GM19468 (cell line): ENCODE data around the gene NDUFB5.

Experiments used
- ATAC-seq: cut with Tn5 transposase; IDR thresholded peaks from one replicate; pipeline ENCODE4 v1.9.1; 2021; ENCODE audit warnings: mild to moderate bottlenecking, moderate library complexity, moderate number of reproducible peaks; ENCODE audit not compliant: unreplicated experiment; ENCODE audit errors: extremely low read depth

NDUFB5 gene

DNA sequence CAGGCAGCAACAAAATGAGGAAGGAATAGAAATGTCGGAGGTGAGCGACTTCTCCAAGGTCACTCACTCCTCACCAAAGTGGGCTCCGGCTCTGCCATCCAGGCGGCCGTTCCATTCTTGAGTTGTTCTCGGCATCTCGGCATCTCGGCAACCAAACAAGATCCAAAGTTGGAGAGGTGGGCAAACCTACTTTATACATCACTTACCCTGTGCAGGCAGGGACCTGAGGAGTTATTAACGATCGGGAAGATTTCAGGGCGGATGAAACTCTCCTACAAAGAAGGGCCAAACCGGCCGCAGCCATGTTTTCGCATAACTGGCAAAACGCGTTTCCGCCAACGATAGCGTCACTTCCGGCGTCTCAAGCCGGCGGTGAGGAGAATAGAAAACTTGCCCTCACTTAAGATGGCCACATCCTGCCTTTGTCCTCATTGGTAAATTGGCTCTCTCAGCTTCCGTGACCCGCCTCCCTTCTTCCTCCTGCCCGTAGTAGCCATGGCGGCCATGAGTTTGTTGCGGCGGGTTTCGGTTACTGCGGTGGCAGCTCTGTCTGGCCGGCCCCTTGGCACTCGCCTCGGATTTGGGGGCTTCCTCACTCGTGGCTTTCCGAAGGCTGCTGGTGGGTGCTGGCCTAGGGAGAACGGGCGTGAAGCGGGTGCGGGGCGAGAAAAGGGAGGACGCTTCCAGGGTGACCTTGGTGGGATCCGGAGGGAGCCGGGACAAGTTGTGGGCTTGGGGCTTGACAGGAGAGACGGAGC, at the start of gene NDUFB5, which contains the start of gene MRPL47:
Gene NDUFB5 (plus strand): TSS at position 474 of the 758 bp plus-strand sequence. CDS start 22 bp downstream, at position 496.
Gene MRPL47 (minus strand): TSS at position 318 of the 758 bp plus-strand sequence. CDS start 14 bp downstream, at position 304.
- peak; percentile 95 for ATAC-seq

DNA sequence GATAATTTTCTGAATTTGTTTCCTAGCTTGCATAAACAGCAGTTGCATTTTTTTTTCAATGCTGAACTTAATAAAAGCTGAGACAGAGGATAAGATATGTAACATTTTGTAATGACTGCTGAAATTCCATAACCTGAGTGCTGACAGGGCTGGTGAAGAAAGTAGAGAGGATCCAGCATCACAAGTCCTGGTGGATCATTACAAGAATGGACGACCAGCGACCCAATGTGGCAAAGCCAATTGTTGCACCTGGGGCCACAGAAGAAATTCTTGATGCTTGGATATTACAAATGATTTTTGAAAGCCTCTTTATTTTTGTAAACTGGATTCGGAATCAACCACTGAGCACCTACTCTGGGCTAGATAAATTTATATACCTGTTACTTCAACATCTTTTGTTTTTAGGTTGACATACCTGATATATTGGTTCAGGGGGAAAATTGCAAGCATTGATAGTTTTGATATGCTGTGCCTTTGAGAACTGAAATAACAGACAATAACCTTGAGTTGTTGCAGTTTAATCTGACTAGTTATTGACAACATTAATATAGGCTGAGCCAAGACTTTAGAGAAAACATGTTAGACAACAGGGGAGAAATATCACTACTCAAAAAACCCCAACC, 45.7 kb upstream of the NDUFB5 start:
- ATAC-seq, result no peak

DNA sequence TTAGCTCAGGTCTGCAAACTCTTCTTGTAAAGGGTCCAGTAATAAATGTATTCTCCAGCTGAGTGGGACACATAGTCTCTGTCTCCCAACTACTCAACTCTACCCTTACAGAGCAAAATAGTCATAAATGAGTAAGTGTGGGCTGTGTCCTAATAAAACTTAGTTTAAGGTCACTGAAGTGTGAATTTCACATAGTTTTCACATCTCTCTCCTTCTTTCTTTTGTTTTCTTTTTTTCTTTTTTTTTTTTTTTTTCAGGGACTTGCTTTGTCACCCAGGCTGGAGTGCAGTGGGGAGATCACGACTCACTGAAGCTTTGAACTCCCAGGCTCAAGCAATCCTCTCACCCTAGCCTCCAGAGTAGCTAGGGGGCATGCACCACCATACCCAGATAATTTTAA, 43.8 kb upstream of the NDUFB5 start:
- no peak for ATAC-seq

DNA sequence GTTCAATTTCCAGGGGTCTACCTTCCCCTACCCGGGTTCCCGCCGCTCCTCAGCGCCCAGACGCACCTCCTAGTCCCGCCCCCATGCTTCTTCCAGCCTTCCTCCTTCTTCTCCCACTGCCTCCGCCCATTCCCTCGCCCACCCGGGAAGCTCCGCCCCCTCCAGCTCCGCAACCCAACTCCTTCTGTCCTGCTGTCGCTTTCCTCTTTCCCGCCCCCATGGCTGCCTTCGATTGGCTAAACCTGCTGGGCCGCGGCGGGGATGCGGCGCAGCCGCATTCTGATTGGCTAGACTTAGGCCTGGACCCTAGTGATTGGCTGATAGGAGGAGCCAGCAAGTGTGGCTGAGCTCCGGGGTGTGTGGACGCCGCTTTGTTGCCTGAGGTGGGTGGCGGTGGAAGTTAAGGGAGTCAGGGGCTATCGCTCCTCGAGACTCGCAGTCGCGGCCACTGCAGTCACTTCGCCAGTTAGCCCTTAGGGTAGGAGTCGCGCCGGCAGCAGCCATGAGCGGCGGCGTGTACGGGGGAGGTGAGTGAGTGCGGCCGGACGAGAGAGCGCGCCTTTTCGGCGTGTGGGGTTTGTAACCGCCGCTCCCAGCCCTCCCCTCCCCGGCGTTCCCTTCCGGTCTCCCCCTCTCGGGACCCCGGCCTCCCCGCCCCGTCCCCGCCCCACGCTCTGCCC, 41.9 kb upstream of the NDUFB5 start, which contains the start of gene ACTL6A:
Gene ACTL6A (plus strand): TSS at position 336 of the 680 bp plus-strand sequence. CDS start 167 bp downstream, at position 503.
- peak; percentile 96 for ATAC-seq

DNA sequence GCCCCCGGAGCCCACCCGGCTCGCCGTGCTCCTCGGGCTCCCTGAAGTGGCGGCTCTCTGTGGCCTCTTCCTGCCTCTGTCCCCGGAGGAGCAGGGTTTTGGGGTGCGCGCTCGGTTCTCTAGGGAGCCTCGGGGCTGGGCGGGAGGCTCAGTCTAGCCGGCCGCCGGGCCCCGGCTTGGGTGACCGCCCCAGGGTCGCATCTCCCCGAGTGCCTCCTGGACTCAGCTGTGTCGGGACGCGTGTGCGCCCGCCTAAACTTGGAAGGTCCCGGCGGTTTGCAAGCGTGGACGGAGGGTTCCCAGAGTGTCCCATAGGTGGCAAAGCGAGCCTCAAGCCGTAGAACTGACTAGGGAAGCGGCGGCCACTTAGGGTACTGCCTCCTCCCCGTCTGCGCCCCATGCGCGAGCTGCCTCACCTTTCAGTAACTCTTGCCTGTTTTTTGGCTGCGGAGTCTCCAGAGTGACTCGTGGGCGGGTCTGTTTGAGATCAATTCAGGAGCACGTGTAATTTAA, 41.3 kb upstream of the NDUFB5 start:
- peak; percentile 37 for ATAC-seq

DNA sequence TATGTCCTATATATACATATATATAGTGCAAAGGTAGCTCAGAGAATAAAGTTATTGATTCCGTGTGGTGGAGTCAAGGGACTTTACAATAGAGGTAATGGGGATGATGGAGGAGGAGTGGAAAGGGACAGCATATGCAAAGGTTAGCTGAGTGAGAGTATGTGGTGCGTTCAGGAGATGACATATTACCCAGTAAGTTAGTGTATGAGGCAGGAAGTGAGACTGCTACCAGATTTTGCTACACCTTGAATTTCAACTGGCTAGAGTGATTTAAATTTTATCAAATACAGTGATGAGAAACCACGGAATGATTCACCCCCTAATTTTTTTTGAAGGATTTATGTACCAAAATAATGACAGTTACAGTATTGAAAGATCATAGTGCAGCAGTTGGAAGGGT, 39.1 kb upstream of the NDUFB5 start:
- ATAC-seq, result no peak

DNA sequence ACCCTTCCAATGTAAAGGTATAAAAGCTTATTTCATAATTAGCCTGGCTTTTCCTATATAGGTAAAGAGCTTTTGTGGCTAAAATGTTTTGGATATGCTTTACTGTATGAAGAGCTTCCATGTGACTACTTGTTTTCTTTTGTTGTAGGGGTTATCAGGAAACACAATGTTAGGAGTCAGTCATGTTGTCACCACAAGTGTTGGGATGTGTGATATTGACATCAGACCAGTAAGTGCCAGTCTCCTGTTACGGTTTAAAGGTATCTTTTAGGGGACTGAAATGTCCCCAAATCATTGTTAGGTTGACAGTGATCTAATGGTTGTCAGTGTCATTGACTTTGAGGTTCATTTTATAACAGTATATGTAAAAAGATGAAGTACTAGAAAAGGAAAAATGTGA, 23.6 kb upstream of the NDUFB5 start:
- ATAC-seq, result no peak

DNA sequence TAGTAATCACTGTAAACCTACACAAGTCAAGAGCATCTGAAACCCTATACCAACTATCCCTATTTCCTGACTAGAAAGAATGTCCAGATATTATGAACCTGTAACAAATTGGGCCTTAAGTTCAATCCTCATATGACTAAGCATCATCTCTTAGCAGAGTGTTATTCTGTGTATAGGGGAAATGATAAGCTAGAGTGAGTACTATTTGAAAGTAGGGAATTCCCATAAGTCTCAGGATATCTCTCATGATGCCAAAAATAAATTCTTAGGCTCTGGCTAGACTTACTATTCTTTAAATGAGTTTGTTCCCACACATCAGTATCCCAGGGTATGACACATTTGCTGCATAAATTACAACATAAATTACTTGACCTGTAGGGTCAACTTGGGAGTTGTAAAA, 15.5 kb upstream of the NDUFB5 start:
- no peak for ATAC-seq

DNA sequence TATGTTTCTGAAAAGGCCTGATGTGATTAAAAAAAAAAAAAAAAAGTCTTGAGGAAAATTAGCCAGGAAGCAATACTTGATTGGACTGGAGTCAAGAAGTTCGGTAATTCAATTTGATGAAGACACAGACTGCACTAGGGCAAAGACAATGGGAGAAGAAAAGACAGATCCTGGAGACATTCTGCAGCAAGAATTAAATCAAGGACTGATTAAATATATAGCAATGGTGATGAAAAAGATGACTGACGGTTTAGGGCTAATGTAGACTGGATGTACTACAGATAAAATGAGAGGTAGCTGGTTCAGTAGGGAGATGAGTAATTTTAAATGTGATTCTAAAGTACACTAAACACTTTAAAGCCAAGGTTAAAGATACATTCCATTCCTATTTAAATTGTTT, 13.9 kb upstream of the NDUFB5 start:
- no peak for ATAC-seq

DNA sequence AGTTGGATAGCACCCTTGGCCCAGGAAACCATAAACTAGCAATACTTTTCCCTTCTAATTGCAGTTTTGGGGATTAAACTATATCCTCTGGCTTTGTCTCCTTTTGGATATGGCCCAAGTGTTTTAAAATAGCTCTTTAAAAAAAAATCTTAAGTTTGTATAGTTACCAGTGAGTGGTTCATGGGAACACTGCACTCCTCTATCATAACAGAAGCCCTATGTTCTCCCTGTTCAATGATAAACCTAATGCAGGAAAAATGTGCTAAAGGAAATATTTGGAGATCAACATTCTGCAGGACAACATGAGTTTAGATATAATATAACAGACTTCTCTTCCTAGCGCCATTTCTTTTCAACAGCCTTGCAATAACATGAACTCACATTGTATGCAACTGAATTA, 13.3 kb upstream of the NDUFB5 start:
- no peak for ATAC-seq

DNA sequence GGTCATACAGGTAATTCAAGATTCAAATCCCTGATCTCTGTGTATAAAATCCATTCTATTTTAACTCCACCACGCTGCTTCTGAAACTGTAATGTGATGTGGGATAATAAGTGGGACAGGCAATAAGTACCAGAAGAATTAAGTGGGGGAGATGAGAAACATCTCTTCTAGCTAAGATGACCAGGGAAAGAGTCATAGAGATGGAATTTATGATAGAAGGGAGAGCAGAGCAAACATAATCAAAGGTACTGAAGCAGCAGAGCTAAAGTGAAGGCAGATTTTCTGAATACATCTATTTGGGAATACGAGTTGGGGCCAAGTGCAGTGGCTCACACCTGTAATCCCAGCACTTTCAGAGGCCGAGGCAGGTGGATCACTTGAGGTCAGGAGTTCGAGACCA, 5.1 kb upstream of the NDUFB5 start:
- no peak for ATAC-seq

DNA sequence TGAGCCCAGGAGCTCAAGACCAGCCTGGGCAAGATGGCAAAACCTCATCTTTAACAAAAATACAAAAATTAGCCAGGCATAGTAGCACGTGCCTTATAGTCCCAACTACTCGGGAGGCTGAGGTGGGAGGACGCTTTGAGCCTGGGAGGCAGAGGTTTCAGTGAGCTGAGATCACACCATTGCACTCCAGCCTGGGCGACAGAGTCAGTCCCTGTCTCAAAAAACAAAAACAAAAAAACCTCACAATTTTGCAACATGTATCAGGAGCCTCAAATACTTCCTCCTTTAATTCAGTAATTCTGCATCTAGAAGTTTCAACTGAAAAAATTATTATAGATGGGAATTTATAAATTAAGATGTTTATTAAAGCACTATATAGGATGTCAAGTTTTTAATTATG, 1.3 kb upstream of the NDUFB5 start:
- no peak for ATAC-seq

DNA sequence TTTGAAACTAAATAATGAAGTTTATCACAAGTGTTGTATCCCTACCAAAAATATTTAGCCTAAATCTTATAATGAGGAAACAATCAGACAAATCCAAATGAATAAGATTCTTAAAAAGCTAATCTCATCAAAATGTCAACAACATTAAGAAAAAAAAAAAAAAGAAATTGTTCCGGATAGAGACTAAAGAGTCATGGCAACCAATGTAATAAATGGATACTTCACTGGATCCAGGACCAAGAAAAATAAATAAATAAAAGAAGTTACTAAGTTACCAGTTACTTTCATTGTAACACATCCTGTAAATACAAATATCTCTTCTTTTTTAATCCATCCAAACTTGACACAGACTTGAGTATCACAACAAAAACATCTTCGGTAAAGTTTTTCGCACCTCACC, 763 bp upstream of the NDUFB5 start:
- ATAC-seq, result no peak

DNA sequence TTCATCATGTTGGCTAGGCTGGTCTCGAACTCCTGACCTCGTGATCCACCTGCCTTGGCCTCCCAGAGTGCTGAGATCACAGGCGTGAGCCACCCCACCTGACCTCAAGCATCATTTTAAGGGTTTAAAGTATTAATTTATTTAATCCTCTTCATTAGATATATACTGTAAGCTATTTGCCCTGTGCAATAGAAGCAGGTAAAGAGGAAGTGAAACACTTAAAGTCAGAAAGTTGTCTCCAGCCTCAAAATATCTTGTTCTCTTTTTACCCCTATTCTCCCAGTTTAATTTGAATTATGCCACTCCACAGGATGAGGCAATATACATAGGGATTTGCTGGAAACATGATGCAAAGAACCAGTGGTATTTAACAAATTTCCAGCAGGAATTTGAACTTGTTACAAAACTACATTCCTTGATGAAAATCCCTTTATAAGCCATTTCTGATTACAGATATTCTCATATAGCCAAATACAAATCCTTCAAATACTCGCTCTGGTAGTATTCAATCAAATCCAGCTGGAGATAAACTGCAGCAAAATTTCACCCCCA, 2.0 kb downstream of the NDUFB5 start:
- no peak for ATAC-seq

DNA sequence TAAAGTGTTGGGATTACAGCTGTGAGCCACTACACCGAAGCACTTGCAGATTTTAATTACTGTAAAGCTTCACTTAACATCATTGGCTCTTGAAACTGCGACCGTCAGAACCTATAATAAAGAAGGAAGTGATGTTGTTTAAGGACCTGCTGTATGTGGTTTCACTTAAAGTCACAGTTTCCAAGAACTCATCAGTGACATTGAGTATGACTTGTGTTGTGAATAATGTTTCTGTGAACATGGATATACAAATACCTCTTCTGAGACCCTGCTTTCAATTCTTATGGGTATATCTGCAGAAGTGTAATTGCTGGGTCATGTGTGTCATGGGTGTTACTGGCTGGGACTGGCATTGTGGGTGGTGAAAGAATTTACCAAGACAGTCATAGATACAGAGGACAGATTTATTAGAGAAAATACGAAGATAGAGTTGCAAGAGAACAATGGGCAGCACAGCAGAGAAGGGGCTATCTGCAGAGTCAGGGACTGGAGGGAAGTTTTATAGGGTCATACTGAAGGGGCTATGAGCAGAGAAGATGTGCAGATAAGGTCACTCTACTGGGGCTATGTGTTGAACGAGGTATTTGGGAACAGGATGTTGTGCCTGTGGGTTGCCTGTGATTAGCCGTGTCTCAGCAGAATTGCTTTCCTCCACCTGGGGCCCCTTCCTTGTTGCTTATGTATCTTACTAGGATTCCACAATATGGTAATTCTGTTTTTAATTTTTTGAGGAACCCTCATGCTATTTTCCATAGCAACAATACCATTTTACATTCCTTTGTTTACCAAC, 4.5 kb downstream of the NDUFB5 start:
- ATAC-seq, result peak; percentile 27

DNA sequence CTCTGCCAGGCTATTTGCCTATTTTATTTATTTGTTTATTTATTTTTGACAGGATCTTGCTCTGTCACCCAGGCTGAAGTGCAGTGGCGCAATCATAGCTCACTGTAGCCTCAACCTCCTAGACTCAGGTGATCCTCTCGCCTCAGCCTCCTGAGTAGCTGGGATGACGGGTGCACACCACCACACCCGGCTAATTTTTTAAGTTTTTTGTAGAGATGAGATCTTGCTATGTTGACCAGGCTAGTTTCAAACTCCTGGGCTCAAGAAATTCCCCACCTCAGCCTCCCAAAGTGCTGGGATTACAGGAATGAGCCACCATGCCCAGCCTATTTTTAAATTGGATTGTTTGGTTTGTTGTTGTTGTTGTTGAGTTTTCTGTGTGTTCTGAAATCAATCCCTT, 5.5 kb downstream of the NDUFB5 start:
- no peak for ATAC-seq

DNA sequence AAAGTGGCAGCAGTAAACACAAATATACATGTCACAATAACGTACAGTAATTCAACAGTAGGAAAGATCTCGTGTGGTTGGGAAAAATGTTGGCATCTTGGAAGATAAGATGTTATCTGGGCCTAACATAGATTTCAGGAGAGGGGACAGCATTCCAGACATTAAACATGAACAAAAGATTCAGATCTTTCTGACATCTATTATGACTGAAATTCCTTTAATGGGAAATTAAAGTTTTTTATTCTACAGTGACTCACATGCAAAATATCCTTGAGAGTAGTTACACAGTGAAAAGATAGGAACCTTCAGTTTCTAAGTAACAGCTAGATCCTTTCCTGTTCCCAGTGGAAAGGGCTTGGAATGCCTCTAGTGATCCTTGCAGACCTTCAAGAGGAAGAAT, 9.2 kb downstream of the NDUFB5 start:
- ATAC-seq, result no peak

DNA sequence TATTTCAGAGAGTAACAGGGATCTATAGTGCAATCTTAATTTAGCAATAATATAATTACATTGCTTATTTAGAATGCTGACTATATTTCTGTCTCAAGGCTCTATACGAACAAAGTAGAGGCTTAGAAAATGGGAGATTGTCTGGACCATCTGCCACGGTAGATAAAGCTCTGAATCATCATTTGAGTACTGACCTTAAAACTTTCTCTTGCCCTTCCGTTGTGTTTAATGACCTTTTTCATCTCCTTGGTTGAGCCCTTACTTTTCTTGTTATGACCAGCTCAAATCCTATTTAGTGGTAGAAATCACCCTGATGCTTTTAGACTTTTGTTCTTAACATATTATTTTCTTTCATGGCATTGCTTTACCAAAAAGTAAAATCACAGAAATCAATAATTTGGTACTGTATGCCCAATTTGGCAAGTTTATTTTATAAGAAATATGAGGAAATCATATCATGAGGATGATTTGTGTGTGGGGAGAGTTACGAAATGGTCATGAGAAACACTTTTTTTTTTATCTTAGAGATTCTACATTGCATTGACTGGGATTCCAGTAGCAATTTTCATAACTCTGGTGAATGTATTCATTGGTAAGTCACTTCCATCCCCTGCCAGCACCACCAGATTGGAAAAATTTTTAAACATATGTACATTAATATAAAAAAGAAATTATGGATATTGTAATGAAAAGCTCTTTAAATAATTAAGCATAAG, 11.0 kb downstream of the NDUFB5 start:
- ATAC-seq, result no peak

DNA sequence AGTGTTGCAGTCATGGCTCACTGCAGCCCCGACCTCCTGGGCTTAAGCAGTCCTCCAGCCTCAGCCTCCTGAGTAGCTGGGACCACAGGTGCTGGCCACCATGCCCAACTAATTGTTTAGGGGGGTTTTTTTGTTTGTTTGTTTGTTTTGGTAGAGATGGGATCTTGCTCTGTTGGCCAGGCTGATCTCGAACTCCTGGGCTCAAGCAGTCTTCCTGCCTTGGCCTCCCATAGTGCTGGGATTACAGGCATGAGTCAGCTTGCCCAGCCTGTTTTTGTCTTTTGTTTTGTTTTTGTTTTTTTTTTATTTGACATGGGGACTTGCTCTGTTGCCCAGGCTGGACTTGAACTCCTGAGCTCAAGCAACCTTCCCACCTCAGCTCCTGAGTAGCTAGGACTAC, 17.4 kb downstream of the NDUFB5 start:
- ATAC-seq, result no peak
